Smooth muscle cell (in vitro differentiated cells): ENCODE data around the gene SLC24A3. TPM values are rescaled to one million over a fixed set of nuclear protein-coding genes. Genes with fewer than 3 reads are reported as not detected.

Source experiments
- DNase-seq: peaks from one replicate; lab custom pipeline; 2025; ENCODE audit not compliant: unreplicated experiment; lab: John Stamatoyannopoulos, UW
- H2AFZ ChIP-seq: fragments of 200-600 bp; sonication (generic); 2 replicates; pipeline ENCODE4 v1.6.0; 2016; ENCODE audit warnings: antibody characterized with exemption, low read depth, mild to moderate bottlenecking
- H3F3A ChIP-seq: fragments of 200-600 bp; sonication (generic); 2 replicates; pipeline ENCODE4 v1.6.0; 2017; ENCODE audit warnings: antibody characterized with exemption, low read depth
- H3K27ac ChIP-seq: fragments of 200-600 bp; sonication (generic); 2 replicates; pipeline ENCODE4 v1.5.1; 2016; ENCODE audit warnings: low read depth, mild to moderate bottlenecking
- H3K27me3 ChIP-seq: fragments of 200-600 bp; sonication (generic); 2 replicates; pipeline ENCODE4 v1.6.1; 2016; ENCODE audit warnings: low read depth, mild to moderate bottlenecking
- H3K36me3 ChIP-seq: fragments of 200-600 bp; sonication (generic); 2 replicates; pipeline ENCODE4 v1.5.1; 2016; ENCODE audit warnings: low read depth
- H3K4me1 ChIP-seq: fragments of 200-600 bp; sonication (generic); 2 replicates; pipeline ENCODE4 v1.5.1; 2016; ENCODE audit warnings: low read depth
- H3K4me2 ChIP-seq: fragments of 200-600 bp; sonication (generic); 2 replicates; pipeline ENCODE4 v1.6.0; 2016; ENCODE audit warnings: mild to moderate bottlenecking
- H3K4me3 ChIP-seq: fragments of 200-600 bp; sonication (generic); 2 replicates; pipeline ENCODE4 v1.5.1; 2016; ENCODE audit warnings: mild to moderate bottlenecking
- H3K79me2 ChIP-seq: fragments of 200-600 bp; sonication (generic); 2 replicates; pipeline ENCODE4 v1.6.0; 2016; ENCODE audit warnings: low read depth, mild to moderate bottlenecking
- H3K9ac ChIP-seq: fragments of 200-600 bp; sonication (generic); 2 replicates; pipeline ENCODE4 v1.6.0; 2016; ENCODE audit warnings: low read depth
- H3K9me3 ChIP-seq: fragments of 200-600 bp; sonication (generic); replicated peaks from 2 replicates; pipeline ENCODE4 v1.5.1; 2016; ENCODE audit warnings: low read depth
- H4K20me1 ChIP-seq: fragments of 200-600 bp; sonication (generic); 2 replicates; pipeline ENCODE4 v1.6.0; 2016; ENCODE audit warnings: low read depth
- WGBS: methylation state at CpG from one replicate; pipeline ENCODE4 v1.1.7; 2016; ENCODE audit warnings: low lambda C conversion rate; 5-methylcytosine and 5-hydroxymethylcytosine counted together
- polyA plus RNA-seq: library from polyadenylated mRNA; unstranded; fragments of >200 nt; fragmentation: Nextera tagmentation; extraction: Ambion mirVana; gene quantifications from 2 replicates; pipeline ENCODE4 v1.2.1, GENCODE V29; 2016
- total RNA-seq: library from RNA; depleted of rRNA; stranded (reverse); fragments of >200 nt; gene quantifications from 2 replicates; pipeline ENCODE4 v1.2.3, GENCODE V29; 2014
- TF ChIP-seq, protein P1 (sequence below): fragments of 200-600 bp; sonication (generic); IDR thresholded peaks from 2 replicates; pipeline ENCODE4 v1.5.1; 2017; ENCODE audit warnings: borderline replicate concordance, mild to moderate bottlenecking, antibody characterized with exemption; ENCODE audit not compliant: insufficient read depth, poor library complexity, severe bottlenecking

SLC24A3 gene
- total and polyA plus RNA-seq, 2 experiments from 2014 or later, result 2.5 to 3.2 TPM

DNA sequence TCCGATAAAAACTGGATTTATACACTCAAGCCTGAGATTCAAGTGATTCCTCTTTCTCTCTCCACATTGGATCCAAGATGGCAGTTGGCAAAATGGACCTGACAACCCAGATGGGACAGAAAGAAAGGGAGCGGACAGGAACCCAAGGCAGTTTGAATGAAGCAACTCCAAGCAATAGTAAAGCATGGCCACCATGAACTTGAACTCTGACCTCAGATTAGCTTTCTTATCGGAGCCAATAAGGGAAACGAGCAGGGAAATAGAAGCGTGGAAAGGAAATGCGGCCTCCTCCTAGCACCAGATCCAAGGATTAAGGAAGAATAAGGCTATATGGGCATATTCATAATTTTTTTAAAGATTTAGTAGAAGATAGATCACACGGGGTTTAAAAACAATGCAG, 332.2 kb downstream of the SLC24A3 start:
- Histone ChIP-seq H3K27ac (no peak overlapping the region), H3K9me3 (no peaks in the 10 kb centered on the region), H3F3A (no peaks in the 10 kb centered on the region), H4K20me1 (no peaks in the 10 kb centered on the region), H3K4me3 (no peak overlapping the region), H3K4me1 (peaks cover 7% of the 10 kb centered on the region), H3K79me2 (no peaks in the 10 kb centered on the region), H3K4me2 (no peak overlapping the region), H3K27me3 (no peaks in the 10 kb centered on the region), H3K36me3 (no peaks in the 10 kb centered on the region), H2AFZ (no peak overlapping the region), H3K9ac (no peak overlapping the region)
- TF ChIP-seq, protein P1, sequence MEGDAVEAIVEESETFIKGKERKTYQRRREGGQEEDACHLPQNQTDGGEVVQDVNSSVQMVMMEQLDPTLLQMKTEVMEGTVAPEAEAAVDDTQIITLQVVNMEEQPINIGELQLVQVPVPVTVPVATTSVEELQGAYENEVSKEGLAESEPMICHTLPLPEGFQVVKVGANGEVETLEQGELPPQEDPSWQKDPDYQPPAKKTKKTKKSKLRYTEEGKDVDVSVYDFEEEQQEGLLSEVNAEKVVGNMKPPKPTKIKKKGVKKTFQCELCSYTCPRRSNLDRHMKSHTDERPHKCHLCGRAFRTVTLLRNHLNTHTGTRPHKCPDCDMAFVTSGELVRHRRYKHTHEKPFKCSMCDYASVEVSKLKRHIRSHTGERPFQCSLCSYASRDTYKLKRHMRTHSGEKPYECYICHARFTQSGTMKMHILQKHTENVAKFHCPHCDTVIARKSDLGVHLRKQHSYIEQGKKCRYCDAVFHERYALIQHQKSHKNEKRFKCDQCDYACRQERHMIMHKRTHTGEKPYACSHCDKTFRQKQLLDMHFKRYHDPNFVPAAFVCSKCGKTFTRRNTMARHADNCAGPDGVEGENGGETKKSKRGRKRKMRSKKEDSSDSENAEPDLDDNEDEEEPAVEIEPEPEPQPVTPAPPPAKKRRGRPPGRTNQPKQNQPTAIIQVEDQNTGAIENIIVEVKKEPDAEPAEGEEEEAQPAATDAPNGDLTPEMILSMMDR, result no peak
- WGBS, result 94% methylated on average over 7 of the region's 7 CpGs
- no peak for DNase-seq

DNA sequence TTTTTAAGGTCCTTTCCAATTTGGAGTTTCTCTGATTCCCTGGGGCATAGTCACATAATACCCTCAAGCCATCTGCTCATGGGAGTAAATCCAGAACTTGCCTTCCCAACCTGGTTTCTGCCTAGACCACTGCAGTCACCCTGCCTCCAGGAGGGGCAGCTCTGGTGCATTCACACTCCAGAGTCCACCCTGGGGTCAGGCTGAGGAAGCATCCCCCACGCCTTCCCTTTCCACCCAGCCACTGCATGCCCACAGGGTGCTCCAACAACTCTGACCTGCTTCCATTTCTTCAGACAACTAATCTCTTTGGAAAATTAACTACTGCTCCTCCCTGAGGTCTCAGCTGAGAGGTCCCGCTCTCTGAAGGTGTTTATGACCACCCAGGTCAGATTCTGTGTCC, 334.2 kb downstream of the SLC24A3 start:
- H4K20me1 ChIP-seq, result no peaks in the 10 kb centered on the region
- H3K36me3 ChIP-seq, result no peaks in the 10 kb centered on the region
- TF ChIP-seq, protein P1, result no peak
- peaks cover 4% of the 10 kb centered on the region for H3K4me1 ChIP-seq
- 93% methylated on average over 2 of the region's 2 CpGs for WGBS
- no peak for DNase-seq
- H3F3A ChIP-seq, result no peaks in the 10 kb centered on the region
- H3K9ac ChIP-seq, result no peak overlapping the region
- H3K79me2 ChIP-seq, result no peaks in the 10 kb centered on the region
- H3K27me3 ChIP-seq, result no peaks in the 10 kb centered on the region
- no peak overlapping the region for H3K27ac ChIP-seq
- no peak overlapping the region for H2AFZ ChIP-seq
- H3K9me3 ChIP-seq, result no peaks in the 10 kb centered on the region
- no peak overlapping the region for H3K4me2 ChIP-seq
- no peak overlapping the region for H3K4me3 ChIP-seq

DNA sequence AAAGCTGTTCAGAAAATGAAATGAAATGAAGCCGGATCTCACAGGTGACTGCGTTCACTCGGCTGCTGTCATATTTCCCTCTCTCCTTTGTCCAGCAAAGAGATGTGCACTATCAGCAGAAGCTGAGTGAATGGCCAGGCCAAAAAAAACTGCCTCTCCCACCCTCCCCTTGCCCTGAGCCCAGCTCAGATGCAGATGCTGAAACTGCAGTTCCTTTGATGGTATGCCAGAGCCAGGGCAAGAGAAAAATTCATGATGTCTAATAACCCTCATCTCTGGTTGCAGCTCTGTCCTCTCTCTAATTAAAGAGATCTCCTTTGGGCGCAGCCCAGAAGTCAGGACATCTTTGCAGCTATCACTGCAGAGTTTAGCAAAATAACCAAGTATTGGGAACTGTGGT, 335.1 kb downstream of the SLC24A3 start:
- no peak for DNase-seq
- Histone ChIP-seq H3K79me2 (no peaks in the 10 kb centered on the region), H3K9ac (no peak overlapping the region), H4K20me1 (no peaks in the 10 kb centered on the region), H3K4me2 (no peak overlapping the region), H3K27me3 (no peaks in the 10 kb centered on the region), H3K36me3 (no peaks in the 10 kb centered on the region), H3F3A (no peaks in the 10 kb centered on the region), H3K27ac (no peak overlapping the region), H2AFZ (no peak overlapping the region), H3K4me1 (peaks cover 13% of the 10 kb centered on the region), H3K4me3 (no peak overlapping the region), H3K9me3 (no peaks in the 10 kb centered on the region)
- 83% methylated on average over 4 of the region's 4 CpGs for WGBS
- TF ChIP-seq, protein P1, result no peak

DNA sequence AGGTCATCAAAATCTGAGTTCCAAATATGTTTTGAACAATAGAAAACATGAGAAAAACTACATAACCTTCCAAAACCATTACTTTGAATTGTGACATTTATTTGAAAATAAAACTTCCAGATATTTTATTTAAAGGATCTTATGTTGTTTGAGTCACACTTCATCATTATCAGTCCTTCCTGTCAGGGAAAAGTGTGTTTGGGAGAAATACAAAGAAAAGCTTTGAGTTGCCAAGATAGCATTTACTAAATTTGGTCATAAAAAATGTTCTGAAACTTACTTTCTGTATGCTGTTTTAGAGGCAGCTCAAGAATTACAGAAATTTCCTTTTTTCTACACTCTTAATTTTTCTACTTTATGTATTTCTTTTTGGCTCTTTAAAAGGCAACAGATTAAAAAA, 337.5 kb downstream of the SLC24A3 start:
- TF ChIP-seq, protein P1, result no peak

More for the DNA sequence above, 337.5 kb downstream of the SLC24A3 start:
- no peak overlapping the region for H3K4me3 ChIP-seq
- no peak for DNase-seq
- H4K20me1 ChIP-seq, result no peaks in the 10 kb centered on the region
- H3K4me2 ChIP-seq, result no peak overlapping the region
- no peak overlapping the region for H2AFZ ChIP-seq
- no peak overlapping the region for H3K9ac ChIP-seq
- H3F3A ChIP-seq, result no peaks in the 10 kb centered on the region
- H3K4me1 ChIP-seq, result peaks cover 13% of the 10 kb centered on the region
- H3K27me3 ChIP-seq, result no peaks in the 10 kb centered on the region
- no peaks in the 10 kb centered on the region for H3K79me2 ChIP-seq
- H3K36me3 ChIP-seq, result no peaks in the 10 kb centered on the region
- no peaks in the 10 kb centered on the region for H3K9me3 ChIP-seq
- no peak overlapping the region for H3K27ac ChIP-seq
